ENCODE results near the gene DAP. TPM values are rescaled to one million over a fixed set of nuclear protein-coding genes. Genes with fewer than 3 reads are reported as not detected.

The DAP gene
- total and polyA plus RNA-seq, 2 of the 13 experiments (the other 11 are each of a cell fraction or from before 2014, with no cell fraction given): 22.0 to 57.5 TPM

DNA sequence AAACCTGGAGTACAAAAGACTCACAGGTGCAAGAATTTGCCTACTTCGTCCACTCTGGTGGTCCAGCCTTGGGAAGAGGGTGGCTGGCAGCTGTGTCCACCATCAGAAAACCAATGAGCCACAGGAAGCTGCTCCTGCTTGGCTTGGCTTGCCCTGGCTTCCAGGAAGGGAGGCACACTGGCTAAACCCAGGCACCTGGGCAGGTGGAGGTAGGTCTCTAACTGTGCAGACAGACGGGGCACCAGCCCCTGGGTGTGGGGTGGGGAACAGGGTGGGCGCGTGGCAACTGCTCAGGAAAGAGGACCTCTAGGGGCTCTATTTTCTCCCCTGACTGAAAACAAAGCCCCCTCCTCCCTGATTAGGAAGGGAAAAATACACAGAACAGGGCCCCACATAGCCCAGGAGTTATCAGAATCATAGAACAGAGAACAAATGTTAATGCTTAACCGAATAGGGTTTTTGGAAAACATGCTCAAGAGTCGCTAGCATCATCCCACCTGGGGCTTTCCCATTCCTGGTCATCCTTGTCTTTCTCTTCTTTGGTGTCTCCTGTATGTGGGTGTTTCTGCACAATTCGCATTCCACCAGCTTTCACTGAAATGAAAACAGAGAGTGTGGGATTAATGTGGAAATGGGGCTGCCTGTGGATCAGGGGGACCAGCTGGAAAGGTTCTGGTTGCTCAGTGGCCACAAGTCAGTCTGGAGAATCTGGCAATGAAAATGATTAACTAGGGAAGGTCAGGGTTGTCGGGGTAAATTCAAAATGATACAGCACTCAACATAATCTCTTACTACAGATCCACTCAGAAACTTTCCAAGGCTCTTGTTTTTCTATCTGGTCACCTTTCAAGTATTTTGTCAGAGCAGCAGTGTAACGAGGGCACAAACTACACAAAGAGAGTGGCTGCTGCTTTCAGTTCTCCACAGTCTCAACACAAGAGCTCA lies 13.1 kb downstream of the DAP start (continued):
- no peak for TF ChIP-seq ZNF720 (CRISPR knock-in tag; IDR thresholded peaks at IDR 0.05)
- TF ChIP-seq HDAC6 (IDR thresholded peaks at IDR 0.05; ENCODE audit: low read depth, low read length): no peak
- no peak for TF ChIP-seq ZNF317 (CRISPR knock-in tag; IDR thresholded peaks at IDR 0.05)
- TF ChIP-seq TBP (CRISPR knock-in tag; IDR thresholded peaks at IDR 0.05): no peak
- TF ChIP-seq GATAD1 (CRISPR knock-in tag; IDR thresholded peaks at IDR 0.05): no peak
- no peak for TF ChIP-seq ZNF737 (CRISPR knock-in tag; IDR thresholded peaks at IDR 0.05; ENCODE audit: borderline replicate concordance)
- no peak for TF ChIP-seq ZNF337 (CRISPR knock-in tag; IDR thresholded peaks at IDR 0.05; ENCODE audit: borderline replicate concordance, low read depth)
- TF ChIP-seq NFE2L2 (IDR thresholded peaks at IDR 0.05; ENCODE audit: low read length): no peak
- TF ChIP-seq ZNF841 (CRISPR knock-in tag; IDR thresholded peaks at IDR 0.05; ENCODE audit: borderline replicate concordance): no peak
- 0 out of 2 replicates have a peak, but pooled peaks have one; percentile 7 for TF ChIP-seq MEIS2 (CRISPR knock-in tag; IDR thresholded peaks at IDR 0.05)
- no peak for TF ChIP-seq KMT2A (CRISPR knock-in tag; IDR thresholded peaks at IDR 0.05)
- no peak for TF ChIP-seq NCOA1 (CRISPR knock-in tag; IDR thresholded peaks at IDR 0.05)
- TF ChIP-seq ZNF550 (CRISPR knock-in tag; IDR thresholded peaks at IDR 0.05; ENCODE audit: borderline replicate concordance): no peak
- no peak for TF ChIP-seq ZFP41 (CRISPR knock-in tag; IDR thresholded peaks at IDR 0.05; ENCODE audit: borderline replicate concordance)
- no peak for TF ChIP-seq ZNF383 (CRISPR knock-in tag; IDR thresholded peaks at IDR 0.05; ENCODE audit: borderline replicate concordance)
- no peak for TF ChIP-seq CBX2 (IDR thresholded peaks at IDR 0.05; ENCODE audit: low read depth, low read length)
- no peak for TF ChIP-seq CBX2 (CRISPR knock-in tag; IDR thresholded peaks at IDR 0.05; ENCODE audit: low read depth)
- TF ChIP-seq, protein P1, sequence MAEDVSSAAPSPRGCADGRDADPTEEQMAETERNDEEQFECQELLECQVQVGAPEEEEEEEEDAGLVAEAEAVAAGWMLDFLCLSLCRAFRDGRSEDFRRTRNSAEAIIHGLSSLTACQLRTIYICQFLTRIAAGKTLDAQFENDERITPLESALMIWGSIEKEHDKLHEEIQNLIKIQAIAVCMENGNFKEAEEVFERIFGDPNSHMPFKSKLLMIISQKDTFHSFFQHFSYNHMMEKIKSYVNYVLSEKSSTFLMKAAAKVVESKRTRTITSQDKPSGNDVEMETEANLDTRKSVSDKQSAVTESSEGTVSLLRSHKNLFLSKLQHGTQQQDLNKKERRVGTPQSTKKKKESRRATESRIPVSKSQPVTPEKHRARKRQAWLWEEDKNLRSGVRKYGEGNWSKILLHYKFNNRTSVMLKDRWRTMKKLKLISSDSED (CRISPR knock-in tag; IDR thresholded peaks at IDR 0.05): no peak
- TF ChIP-seq KLF12 (CRISPR knock-in tag; IDR thresholded peaks at IDR 0.05; ENCODE audit: borderline replicate concordance): no peak
- TF ChIP-seq, protein P2, sequence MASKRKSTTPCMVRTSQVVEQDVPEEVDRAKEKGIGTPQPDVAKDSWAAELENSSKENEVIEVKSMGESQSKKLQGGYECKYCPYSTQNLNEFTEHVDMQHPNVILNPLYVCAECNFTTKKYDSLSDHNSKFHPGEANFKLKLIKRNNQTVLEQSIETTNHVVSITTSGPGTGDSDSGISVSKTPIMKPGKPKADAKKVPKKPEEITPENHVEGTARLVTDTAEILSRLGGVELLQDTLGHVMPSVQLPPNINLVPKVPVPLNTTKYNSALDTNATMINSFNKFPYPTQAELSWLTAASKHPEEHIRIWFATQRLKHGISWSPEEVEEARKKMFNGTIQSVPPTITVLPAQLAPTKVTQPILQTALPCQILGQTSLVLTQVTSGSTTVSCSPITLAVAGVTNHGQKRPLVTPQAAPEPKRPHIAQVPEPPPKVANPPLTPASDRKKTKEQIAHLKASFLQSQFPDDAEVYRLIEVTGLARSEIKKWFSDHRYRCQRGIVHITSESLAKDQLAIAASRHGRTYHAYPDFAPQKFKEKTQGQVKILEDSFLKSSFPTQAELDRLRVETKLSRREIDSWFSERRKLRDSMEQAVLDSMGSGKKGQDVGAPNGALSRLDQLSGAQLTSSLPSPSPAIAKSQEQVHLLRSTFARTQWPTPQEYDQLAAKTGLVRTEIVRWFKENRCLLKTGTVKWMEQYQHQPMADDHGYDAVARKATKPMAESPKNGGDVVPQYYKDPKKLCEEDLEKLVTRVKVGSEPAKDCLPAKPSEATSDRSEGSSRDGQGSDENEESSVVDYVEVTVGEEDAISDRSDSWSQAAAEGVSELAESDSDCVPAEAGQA (IDR thresholded peaks at IDR 0.05; ENCODE audit: low read depth): no peak
- TF ChIP-seq, protein P2 (CRISPR knock-in tag; IDR thresholded peaks at IDR 0.05; ENCODE audit: borderline replicate concordance): no peak
- 0 out of 2 replicates have a peak, but pooled peaks have one; percentile 11 for TF ChIP-seq ZMYM4 (CRISPR knock-in tag; IDR thresholded peaks at IDR 0.05)
- no peak for TF ChIP-seq MEF2D (CRISPR knock-in tag; IDR thresholded peaks at IDR 0.05)
- TF ChIP-seq TGIF2 (CRISPR knock-in tag; IDR thresholded peaks at IDR 0.05): no peak
- peak; percentile 29; the same call in 1 of the 2 replicates for TF ChIP-seq THYN1 (CRISPR knock-in tag; IDR thresholded peaks at IDR 0.05; ENCODE audit: borderline replicate concordance, low read depth)

Data from HepG2 (cell line).